ENCODE results near the gene RNF39. TPM values are rescaled to one million over a fixed set of nuclear protein-coding genes. Genes with fewer than 3 reads are reported as not detected.

Gene RNF39
- total RNA-seq, 4 donors from 2014 or later, result 0.80 TPM; not detected in 3

GRCh38 chr6:30061092-30061857, 14.3 kb downstream of the RNF39 start, which contains the start of gene POLR1H:
Gene POLR1H (plus strand): TSS chr6:30061265. CDS start chr6:30061525, 260 bp downstream.
- Histone ChIP-seq H3K27me3 (no peaks in the 10 kb centered on the region), H3K4me3 (peak within 1 kb of the TSS; percentile 51 to 90 (median 74))
- TF ChIP-seq CTCF (IDR thresholded peaks at IDR 0.05) (peak in 1 of 6 experiments; percentile 23), POLR2A (IDR thresholded peaks at IDR 0.05) (peak; percentile 94 to 97)

GRCh38 chr6:30060606-30061091, 14.9 kb downstream of the RNF39 start:
- TF ChIP-seq CTCF (IDR thresholded peaks at IDR 0.05) (no peak), POLR2A (IDR thresholded peaks at IDR 0.05) (no peak)
- Histone ChIP-seq H3K4me3 (peak overlapping the region; percentile 51 to 90 (median 74)), H3K4me1 (peaks cover 0 to 12% (median 4%) of the 10 kb centered on the region in 4 donors), H3K27me3 (no peaks in the 10 kb centered on the region), H3K9me3 (peaks cover 0 to 3% (median 0%) of the 10 kb centered on the region in 4 donors), H3K36me3 (peaks cover 0 to 22% (median 0%) of the 10 kb centered on the region in 3 donors), H3K27ac (peak overlapping the region; percentile 90 to 94 (median 90))
- DNase-seq, result peak; percentile 38 to 58 (median 54)

More at GRCh38 chr6:30061092-30061857, 14.3 kb downstream of the RNF39 start, which contains the start of gene POLR1H:
- Histone ChIP-seq H3K36me3 (peaks cover 0 to 19% (median 0%) of the 10 kb centered on the region in 3 donors), H3K27ac (peak within 1 kb of the TSS; percentile 90 to 94 (median 90)), H3K9me3 (peaks cover 0 to 3% (median 0%) of the 10 kb centered on the region in 4 donors), H3K4me1 (peaks cover 0 to 18% (median 5%) of the 10 kb centered on the region in 4 donors)
- DNase-seq, result peak; percentile 87 to 97 (median 92)

GRCh38 chr6:30055513-30055912, 20.1 kb downstream of the RNF39 start:
- peaks cover 0 to 3% (median 0%) of the 10 kb centered on the region in 4 donors for H3K9me3 ChIP-seq
- peaks cover 0 to 10% (median 3%) of the 10 kb centered on the region in 4 donors for H3K4me1 ChIP-seq
- H3K27me3 ChIP-seq, result no peaks in the 10 kb centered on the region
- no peak overlapping the region for H3K4me3 ChIP-seq
- H3K36me3 ChIP-seq, result peaks cover 0 to 23% (median 0%) of the 10 kb centered on the region in 3 donors
- H3K27ac ChIP-seq, result no peak overlapping the region
- no peak for DNase-seq
- TF ChIP-seq CTCF (IDR thresholded peaks at IDR 0.05), result no peak
- TF ChIP-seq POLR2A (IDR thresholded peaks at IDR 0.05), result no peak

- no peaks in the 10 kb centered on the region for H3K4me1 ChIP-seq
- H3K36me3 ChIP-seq, result peaks cover 0 to 23% (median 0%) of the 10 kb centered on the region in 3 donors
- peaks cover 0 to 3% (median 0%) of the 10 kb centered on the region in 4 donors for H3K9me3 ChIP-seq
- DNase-seq, result no peak
- no peak overlapping the region for H3K27ac ChIP-seq
- TF ChIP-seq POLR2A (IDR thresholded peaks at IDR 0.05) (no peak), CTCF (IDR thresholded peaks at IDR 0.05) (no peak)
- H3K4me3 ChIP-seq, result no peak overlapping the region
- no peaks in the 10 kb centered on the region for H3K27me3 ChIP-seq
Measured at GRCh38 chr6:30053682-30054081, 21.9 kb downstream of the RNF39 start.

- Histone ChIP-seq H3K9me3 (no peaks in the 10 kb centered on the region), H3K4me1 (no peaks in the 10 kb centered on the region), H3K4me3 (no peak overlapping the region), H3K27me3 (no peaks in the 10 kb centered on the region), H3K36me3 (no peaks in the 10 kb centered on the region), H3K27ac (no peak overlapping the region)
- TF ChIP-seq CTCF (IDR thresholded peaks at IDR 0.05) (no peak), POLR2A (IDR thresholded peaks at IDR 0.05) (no peak)
- no peak for DNase-seq
Measured at GRCh38 chr6:30047220-30047619, 28.3 kb downstream of the RNF39 start.
